G401 (cell line): ENCODE data around the gene EMID1. TPM values are rescaled to one million over a fixed set of nuclear protein-coding genes. Genes with fewer than 3 reads are reported as not detected.
A peak's percentile ranks its signal among the peaks of the same experiment; 100 is the strongest.

ENCODE experiments used
- DNase-seq: peaks from one replicate; pipeline ENCODE4 v3.0.0-alpha.2; 2015; ENCODE audit warnings: low spot score
- in situ Hi-C: cut with HindIII; loops from 2 replicates; pipeline ENCODE4 v1.10.0; 2016; ENCODE audit warnings: low sequenced_read_pairs, mixed read lengths
- total RNA-seq: library from RNA; depleted of rRNA; stranded (reverse); fragments of >200 nt; shearing (Covaris generic); gene quantifications from 2 replicates; pipeline ENCODE4 v1.2.3, GENCODE V29; 2014

EMID1 gene
- total RNA-seq, 1 experiment from 2014 or later: 7.9 TPM

GRCh38 chr22:29269230-29269604 is 63.5 kb downstream of the EMID1 start:
- in situ Hi-C loops: no loop called here

GRCh38 chr22:29269731-29270474 is 64.2 kb downstream of the EMID1 start:
- DNase-seq: no peak
- in situ Hi-C loops: no loop called here

More at GRCh38 chr22:29269230-29269604, 63.5 kb downstream of the EMID1 start:
- no peak for DNase-seq

- in situ Hi-C loops: no loop called here
- no peak for DNase-seq
Observed at GRCh38 chr22:29270475-29271271, 65.0 kb downstream of the EMID1 start.

- no peak for DNase-seq
- in situ Hi-C loops: no loop called here
Observed at GRCh38 chr22:29272624-29273023, 66.9 kb downstream of the EMID1 start.

- no peak for DNase-seq
- in situ Hi-C loops: no loop called here
Observed at GRCh38 chr22:29275167-29275566, 69.5 kb downstream of the EMID1 start.

- in situ Hi-C loops: no loop called here
- DNase-seq: no peak
Observed at GRCh38 chr22:29275819-29276565, 70.3 kb downstream of the EMID1 start.

GRCh38 chr22:29277927-29278326 is 72.2 kb downstream of the EMID1 start:
- no peak for DNase-seq
- in situ Hi-C loops: no loop called here

- DNase-seq: no peak
- in situ Hi-C loops: no loop called here
Observed at GRCh38 chr22:29284196-29284595, 78.5 kb downstream of the EMID1 start.

- in situ Hi-C loops: no loop called here
- DNase-seq: no peak
Observed at GRCh38 chr22:29288837-29289236, 83.1 kb downstream of the EMID1 start.

GRCh38 chr22:29290061-29290460 is 84.4 kb downstream of the EMID1 start:
- in situ Hi-C loops: no loop called here
- no peak for DNase-seq

- no peak for DNase-seq
- in situ Hi-C loops: no loop called here
Observed at GRCh38 chr22:29291215-29291614, 85.5 kb downstream of the EMID1 start.

- no peak for DNase-seq
- in situ Hi-C loops: no loop called here
Observed at GRCh38 chr22:29292379-29292778, 86.7 kb downstream of the EMID1 start.

- DNase-seq: no peak
- in situ Hi-C loops: no loop called here
Observed at GRCh38 chr22:29298641-29299040, 92.9 kb downstream of the EMID1 start.

GRCh38 chr22:29299136-29299900 is 93.6 kb downstream of the EMID1 start:
- in situ Hi-C loops: no loop called here
- no peak for DNase-seq

GRCh38 chr22:29300467-29300806 is 94.7 kb downstream of the EMID1 start:
- in situ Hi-C loops: no loop called here
- no peak for DNase-seq

- DNase-seq: no peak
- in situ Hi-C loops: no loop called here
Observed at GRCh38 chr22:29300807-29301601, 95.3 kb downstream of the EMID1 start.

GRCh38 chr22:29301716-29302401 is 96.2 kb downstream of the EMID1 start:
- DNase-seq: no peak
- in situ Hi-C loops: no loop called here

GRCh38 chr22:29302402-29302680 is 96.6 kb downstream of the EMID1 start:
- DNase-seq: peak; percentile 75
- in situ Hi-C loops: no loop called here
